ENCODE data around the gene CCDC81.

CCDC81 gene

DNA sequence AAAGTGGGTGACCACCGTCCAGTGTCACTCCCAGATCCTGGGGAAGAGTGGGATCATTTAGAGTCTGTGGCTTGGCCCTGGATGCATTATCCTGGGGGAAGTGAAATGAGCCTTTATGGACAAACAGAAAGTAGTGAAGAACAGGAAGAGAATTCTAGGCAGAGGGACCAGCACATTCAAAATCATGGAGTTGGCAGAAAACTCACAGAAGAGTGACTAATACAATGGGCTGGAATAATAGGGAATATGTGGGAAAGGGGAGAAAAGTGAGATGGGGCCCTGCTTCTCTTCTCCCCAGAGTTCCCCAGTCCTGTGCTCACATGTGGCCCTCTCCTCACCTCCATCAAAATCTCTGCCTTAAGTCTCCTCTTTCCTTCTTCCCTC lies 84.3 kb downstream of the CCDC81 start:
- no peak for DNase-seq (ENCODE audit: low read depth, low spot score)
- H3K4me3 ChIP-seq (ENCODE audit: low read length), result no peak overlapping the region

DNA sequence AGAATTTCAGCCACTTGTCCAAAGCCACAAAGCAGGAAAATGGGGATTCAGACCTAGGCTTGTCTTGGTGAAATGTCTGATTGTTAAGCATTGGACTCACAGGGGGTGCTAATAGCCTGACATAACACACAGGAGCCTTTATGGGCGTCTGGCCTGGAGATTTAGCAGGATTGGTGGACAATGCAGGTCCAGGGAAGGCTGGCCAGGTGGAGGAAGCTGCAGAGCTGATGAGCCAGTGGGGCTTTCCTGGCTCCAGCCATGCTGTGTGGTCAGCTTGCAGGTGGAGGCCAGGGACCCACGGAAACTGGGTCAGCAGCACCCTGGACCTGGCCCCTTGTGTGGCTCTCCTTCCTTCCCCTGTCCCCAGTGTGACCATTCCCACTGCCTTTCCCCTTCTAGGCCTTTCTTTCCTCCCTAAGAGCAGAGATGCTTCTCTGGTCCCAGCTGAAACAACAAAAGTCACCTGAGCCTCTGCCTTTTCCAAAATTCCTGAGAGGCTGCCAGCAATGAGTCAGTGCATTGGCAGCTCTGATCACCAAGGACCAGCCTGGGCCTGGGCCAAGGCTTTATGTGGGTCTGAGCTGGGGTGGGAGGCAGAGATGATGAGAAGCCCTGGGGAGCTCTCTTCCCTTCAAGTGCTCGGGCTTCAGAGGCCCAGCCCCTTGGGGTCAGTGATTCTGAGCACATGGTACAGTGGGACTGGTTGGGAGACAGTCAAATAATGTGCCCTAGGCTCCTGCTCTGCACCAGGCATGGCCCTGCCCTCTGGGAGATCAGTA lies 85.2 kb downstream of the CCDC81 start:
- DNase-seq (ENCODE audit: low read depth, low spot score), result no peak
- H3K4me3 ChIP-seq (ENCODE audit: low read length), result no peak overlapping the region

DNA sequence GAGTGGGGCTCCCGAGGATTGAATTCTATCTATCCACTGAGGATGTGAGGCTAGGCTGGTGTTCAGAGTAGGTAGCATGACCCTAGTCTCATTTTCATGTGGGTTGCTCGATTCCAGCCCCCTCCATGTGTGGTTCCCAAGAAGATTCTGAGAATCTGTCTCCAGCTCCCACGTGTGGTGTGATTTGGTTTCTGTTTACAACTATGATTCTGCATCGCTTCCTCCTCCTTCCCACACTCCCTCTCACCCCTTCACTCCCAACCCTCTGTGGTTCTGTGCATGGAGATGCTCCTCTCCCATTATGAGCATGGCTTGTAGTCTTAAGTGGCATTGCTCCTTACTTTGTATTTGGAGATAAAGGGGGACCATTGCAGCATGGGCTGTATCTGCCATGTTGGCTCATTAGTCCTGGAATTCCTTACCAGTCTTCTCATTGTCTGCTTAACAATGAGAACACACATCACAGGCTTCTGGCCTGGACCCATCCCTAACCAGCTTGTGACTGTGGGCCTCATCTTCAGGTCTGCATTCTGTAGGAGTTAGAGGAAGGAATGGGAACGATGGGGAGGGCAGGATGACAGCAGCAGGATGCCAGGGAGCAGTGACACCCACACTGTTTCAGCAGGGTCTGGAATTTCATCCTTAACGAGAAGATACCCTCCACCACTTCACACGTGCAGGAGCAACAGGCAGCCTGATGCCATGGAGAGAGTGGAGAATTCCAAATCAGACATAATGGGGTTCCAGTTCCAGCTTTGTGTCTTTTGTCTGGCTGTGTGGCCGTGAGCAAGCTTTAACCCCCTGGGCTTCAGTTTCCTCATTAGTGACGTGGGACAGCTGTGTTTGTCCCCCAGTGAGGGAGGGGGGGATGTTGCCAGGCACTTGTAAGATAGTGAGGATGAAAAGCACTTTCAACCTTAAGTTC lies 86.0 kb downstream of the CCDC81 start:
- no peak for DNase-seq (ENCODE audit: low read depth, low spot score)
- H3K4me3 ChIP-seq (ENCODE audit: low read length), result no peak overlapping the region

DNA sequence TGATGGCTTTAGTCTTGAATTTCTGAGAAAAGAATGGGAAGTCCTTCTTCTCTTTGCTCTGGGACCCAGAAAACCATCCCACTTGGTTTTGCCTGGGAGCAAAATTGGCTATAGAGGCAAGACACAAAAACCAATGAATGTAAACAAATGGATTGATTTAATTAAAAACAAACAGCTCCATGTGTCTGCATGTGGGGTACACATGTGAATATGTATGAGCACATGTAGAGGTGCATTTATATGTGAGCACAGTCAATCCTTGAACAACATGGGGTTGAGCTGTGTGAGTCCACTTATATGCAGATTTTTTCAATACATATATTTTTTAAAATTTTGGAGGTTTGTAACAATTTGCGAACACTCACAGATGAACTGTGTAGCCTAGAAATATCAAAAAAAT lies 87.2 kb downstream of the CCDC81 start:
- no peak overlapping the region for H3K4me3 ChIP-seq (ENCODE audit: low read length)
- no peak for DNase-seq (ENCODE audit: low read depth, low spot score)

DNA sequence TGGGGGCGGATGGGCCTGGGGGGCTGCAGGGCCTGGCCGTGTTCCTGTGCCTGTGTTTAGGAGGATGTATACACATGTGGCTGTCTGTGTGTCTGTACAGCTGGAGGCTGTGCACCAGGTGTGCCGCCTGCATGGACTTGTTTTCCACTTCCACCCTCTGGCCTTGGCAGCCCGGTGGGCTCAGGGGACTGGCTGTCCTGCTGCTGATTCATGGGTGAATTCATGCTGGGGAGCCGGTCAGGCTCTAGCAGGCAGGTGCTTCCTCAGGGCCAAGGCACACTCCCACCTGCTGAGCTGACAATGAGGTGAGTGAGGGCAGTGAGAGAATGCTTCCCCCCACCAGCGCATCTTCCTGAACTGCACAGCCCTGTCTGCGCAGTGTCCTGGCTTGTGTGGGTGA lies 88.4 kb downstream of the CCDC81 start:
- DNase-seq (ENCODE audit: low read depth, low spot score), result no peak
- no peak overlapping the region for H3K4me3 ChIP-seq (ENCODE audit: low read length)

DNA sequence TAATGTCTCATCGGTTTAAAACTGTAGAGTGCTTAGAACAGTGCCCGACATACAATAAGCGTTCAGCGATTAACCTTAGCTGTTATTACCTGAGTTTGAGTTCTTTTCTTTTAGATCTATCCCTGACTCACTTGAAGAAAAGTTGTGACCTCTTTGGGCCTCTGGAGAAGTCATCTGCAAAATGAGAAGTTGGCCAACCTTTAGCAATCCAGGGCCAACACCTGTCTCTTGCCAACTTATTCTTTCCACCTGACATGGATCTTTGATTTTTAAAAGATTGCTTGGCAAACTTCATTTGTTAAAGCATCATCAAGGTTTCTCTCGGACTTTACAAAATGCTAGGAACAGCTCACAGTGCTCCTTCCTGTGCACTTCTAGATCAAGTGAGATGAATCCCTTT lies 89.3 kb downstream of the CCDC81 start:
- DNase-seq (ENCODE audit: low read depth, low spot score), result no peak
- H3K4me3 ChIP-seq (ENCODE audit: low read length), result no peak overlapping the region

DNA sequence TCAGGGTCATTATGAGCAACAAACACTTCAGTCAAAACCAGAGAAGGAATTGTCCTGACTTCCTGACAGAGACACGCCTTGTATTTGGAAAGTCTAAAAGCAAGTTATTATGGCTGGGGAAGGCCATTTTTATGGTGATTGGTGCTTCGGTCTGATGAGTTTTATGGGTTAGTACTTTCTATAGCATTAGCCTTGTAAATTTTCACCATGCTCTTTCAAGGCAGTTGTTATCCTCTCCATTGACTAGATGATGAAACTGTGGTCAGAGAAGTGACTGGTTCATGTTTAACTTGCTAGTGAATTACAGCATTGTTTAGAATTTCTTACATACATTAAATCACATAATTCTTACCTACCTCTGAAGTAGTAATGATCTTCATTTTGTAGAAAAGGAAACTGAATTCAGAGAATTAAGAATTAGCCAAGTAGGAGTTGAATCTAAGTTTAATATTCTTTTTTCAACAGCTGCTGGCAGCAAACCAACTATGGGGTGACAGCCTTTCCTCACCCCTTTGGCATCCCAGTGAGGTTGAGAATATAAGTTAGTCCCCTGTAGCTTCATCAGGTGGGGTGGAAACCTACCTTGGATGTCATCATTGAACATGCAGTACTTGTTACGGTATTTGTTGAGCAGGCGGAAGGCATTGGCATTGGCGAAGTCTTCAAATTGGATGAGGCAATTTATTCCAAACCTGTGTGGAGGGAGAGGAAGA lies 90.0 kb downstream of the CCDC81 start:
- no peak overlapping the region for H3K4me3 ChIP-seq (ENCODE audit: low read length)
- DNase-seq (ENCODE audit: low read depth, low spot score), result no peak

DNA sequence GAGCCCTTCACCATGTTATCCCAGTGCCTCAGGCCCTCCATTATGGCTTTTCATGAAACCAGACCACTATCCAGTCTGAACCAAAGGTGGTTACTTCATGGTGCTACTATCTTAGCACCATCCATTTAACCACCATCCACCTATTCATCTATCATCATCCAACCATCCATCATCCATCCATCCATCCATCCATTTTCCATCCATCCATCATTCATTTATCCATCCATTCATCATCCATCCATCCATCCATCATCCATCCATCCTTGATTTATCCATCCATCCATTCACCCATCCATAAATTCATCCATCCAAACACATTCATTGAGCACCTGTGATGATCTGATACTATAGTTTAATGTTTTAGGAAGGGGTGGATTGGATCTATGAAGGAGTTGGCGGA lies 93.5 kb downstream of the CCDC81 start:
- H3K4me3 ChIP-seq (ENCODE audit: low read length), result no peak overlapping the region
- DNase-seq (ENCODE audit: low read depth, low spot score), result no peak

DNA sequence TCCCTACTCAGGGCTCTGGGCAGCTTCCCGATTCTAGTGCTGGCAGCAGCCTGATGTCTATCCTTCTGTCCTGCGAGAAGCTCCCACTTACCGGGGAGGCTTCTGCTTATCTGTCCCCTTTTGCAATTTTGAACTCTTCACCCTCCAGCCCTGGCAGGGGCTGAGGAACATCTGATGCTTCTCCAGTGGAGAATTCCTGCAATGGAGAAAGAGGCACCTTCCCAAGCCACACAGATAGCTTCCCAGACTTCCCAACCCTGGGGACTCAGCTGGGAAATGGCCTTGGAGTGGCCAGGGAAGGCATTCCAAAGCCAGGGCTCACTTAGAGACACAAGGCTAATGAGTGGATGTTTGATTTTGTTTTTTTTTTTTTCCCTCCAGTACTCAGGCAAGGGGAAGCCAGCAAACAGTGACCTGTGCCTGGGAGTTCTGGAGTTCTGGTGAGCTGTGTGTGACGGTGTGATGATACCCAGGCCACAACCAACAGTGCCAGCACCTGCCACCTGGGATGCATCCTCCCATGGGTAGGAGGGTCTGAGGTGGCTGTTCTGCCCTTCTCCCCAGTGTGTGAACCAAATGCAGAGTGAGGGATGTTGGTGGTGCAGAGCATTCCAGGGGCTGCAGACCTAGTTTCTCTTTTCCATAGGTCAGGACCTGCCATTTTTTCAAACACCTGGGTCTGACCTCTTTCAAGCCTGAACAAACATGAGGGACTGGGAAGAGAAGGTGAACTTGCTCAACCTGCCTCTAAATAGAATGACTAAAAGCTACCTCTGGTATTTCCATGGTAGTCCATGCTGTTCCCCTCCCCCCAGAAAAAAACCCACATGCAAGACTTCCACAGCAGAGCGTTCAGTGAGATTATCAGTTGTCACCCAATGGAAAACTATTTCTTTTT lies 95.1 kb downstream of the CCDC81 start:
- no peak overlapping the region for H3K4me3 ChIP-seq (ENCODE audit: low read length)
- DNase-seq (ENCODE audit: low read depth, low spot score), result no peak

Measured in Jurkat, Clone E6-1 (cell line).